Testis (tissue), 3 donors: ENCODE measurements around the gene SEMA4D. TPM values are rescaled to one million over a fixed set of nuclear protein-coding genes. Genes with fewer than 3 reads are reported as not detected.

Experiments used
- DNase-seq: peaks from one replicate; pipeline ENCODE4 v3.0.0-alpha.2; 2019
- H3K27ac ChIP-seq, 2 donors: fragments of 200-600 bp; sonication (generic); one replicate each; pipeline ENCODE4 v1.5.1; 2019
- H3K27me3 ChIP-seq: fragments of 200-600 bp; sonication (generic); one replicate; pipeline ENCODE4 v1.5.1; 2019
- H3K36me3 ChIP-seq: fragments of 200-600 bp; sonication (generic); one replicate; pipeline ENCODE4 v1.5.1; 2017; ENCODE audit warnings: low read depth; ENCODE audit errors: missing control alignments
- H3K4me1 ChIP-seq: fragments of 200-600 bp; sonication (generic); one replicate; pipeline ENCODE4 v1.5.1; 2019
- H3K4me3 ChIP-seq, 2 donors: fragments of 200-600 bp; sonication (generic); one replicate each; pipeline ENCODE4 v1.5.1; 2017 to 2019
- H3K9me3 ChIP-seq: fragments of 200-600 bp; sonication (generic); one replicate; pipeline ENCODE4 v1.5.1; 2017
- CTCF ChIP-seq, 3 experiments: fragments of 450-650 bp in 2 of 3; fragments of 200-600 bp in 1 of 3; sonication (generic) in 1 of 3; IDR thresholded peaks; one replicate each; pipeline ENCODE4 v1.5.1; 2016 to 2019; ENCODE audit warnings: antibody characterized with exemption in 3 of 3, mild to moderate bottlenecking in 2 of 3, moderate library complexity in 1 of 3
- POLR2A ChIP-seq: fragments of 450-650 bp; IDR thresholded peaks from one replicate; pipeline ENCODE4 v1.6.1; 2017; ENCODE audit warnings: antibody characterized with exemption, mild to moderate bottlenecking, moderate library complexity
- WGBS, 2 donors: methylation state at CpG; one replicate each; pipeline ENCODE4 v1.1.5; 2018; 5-methylcytosine and 5-hydroxymethylcytosine counted together
- intact Hi-C: fragments of 100-400 bp; cut with DNase I; formaldehyde crosslinking; loops from one replicate; pipeline ENCODE4 v1.15.1; 2023; ENCODE audit warnings: low total_unique reads
- polyA plus RNA-seq: library from polyadenylated mRNA; stranded (reverse); fragments of 350-450 nt; fragmentation: Illumina TruSeq; extraction: RNeasy Lipid Tissue Mini Kit (QIAGEN cat#74804); gene quantifications from one replicate; pipeline ENCODE4 v1.2.3, GENCODE V29; 2014; ENCODE audit warnings: low read depth, low replicate concordance; ENCODE audit not compliant: insufficient read depth
- total RNA-seq, 2 donors: library from RNA; depleted of rRNA; stranded (reverse); fragments of >200 nt; gene quantifications; one replicate each; pipeline ENCODE4 v1.2.3, GENCODE V29; 2016

Gene SEMA4D
- total and polyA plus RNA-seq, 3 donors from 2014 or later: 26.2 to 53.1 (median 38.7) TPM

- no peaks in the 10 kb centered on the region for H3K36me3 ChIP-seq
- no peak overlapping the region for H3K4me3 ChIP-seq
- no peak overlapping the region for H3K27ac ChIP-seq
- H3K4me1 ChIP-seq: peaks cover 4% of the 10 kb centered on the region
- no peak for DNase-seq
- TF ChIP-seq CTCF (IDR thresholded peaks at IDR 0.05) (no peak), POLR2A (no peak)
- no peaks in the 10 kb centered on the region for H3K9me3 ChIP-seq
- intact Hi-C loops: no loop called here
- WGBS, 2 donors: 87% methylated on average over 10 to 11 of the region's 11 CpGs
- H3K27me3 ChIP-seq: no peaks in the 10 kb centered on the region
Measured at GRCh38 chr9:89453452-89453851, 44.5 kb downstream of the SEMA4D start.

GRCh38 chr9:89452561-89452960, 45.4 kb downstream of the SEMA4D start:
- Histone ChIP-seq H3K4me3 (no peak overlapping the region), H3K27ac (no peak overlapping the region), H3K4me1 (peaks cover 4% of the 10 kb centered on the region), H3K27me3 (no peaks in the 10 kb centered on the region), H3K36me3 (no peaks in the 10 kb centered on the region), H3K9me3 (no peaks in the 10 kb centered on the region)
- intact Hi-C loops: no loop called here
- TF ChIP-seq POLR2A (no peak), CTCF (IDR thresholded peaks at IDR 0.05) (no peak)
- no peak for DNase-seq
- whole genome bisulfite sequencing, 2 donors: 96 to 98% methylated on average over 3 to 7 of the region's 7 CpGs

- no peaks in the 10 kb centered on the region for H3K36me3 ChIP-seq
- no peak for DNase-seq
- H3K4me3 ChIP-seq: no peak overlapping the region
- H3K4me1 ChIP-seq: no peaks in the 10 kb centered on the region
- TF ChIP-seq POLR2A (no peak), CTCF (IDR thresholded peaks at IDR 0.05) (no peak)
- H3K9me3 ChIP-seq: no peaks in the 10 kb centered on the region
- H3K27ac ChIP-seq: no peak overlapping the region
- 98 to 100% methylated on average over 2 of the region's 2 CpGs for WGBS, 2 donors
- intact Hi-C loops: no loop called here
- no peaks in the 10 kb centered on the region for H3K27me3 ChIP-seq
Measured at GRCh38 chr9:89450213-89450612, 47.7 kb downstream of the SEMA4D start.

- intact Hi-C loops: no loop called here
- no peak overlapping the region for H3K4me3 ChIP-seq
- WGBS, 2 donors: 86% methylated on average over 17 of the region's 17 CpGs
Measured at GRCh38 chr9:89449261-89449671, 48.6 kb downstream of the SEMA4D start.

More at GRCh38 chr9:89449261-89449671, 48.6 kb downstream of the SEMA4D start:
- no peak for DNase-seq
- Histone ChIP-seq H3K9me3 (no peaks in the 10 kb centered on the region), H3K36me3 (no peaks in the 10 kb centered on the region), H3K4me1 (no peaks in the 10 kb centered on the region), H3K27me3 (no peaks in the 10 kb centered on the region), H3K27ac (no peak overlapping the region)
- no peak for TF ChIP-seq POLR2A
- TF ChIP-seq CTCF (IDR thresholded peaks at IDR 0.05): no peak
